Uterine smooth muscle cell (primary cell): Measurements from ENCODE around the gene ADAMTS9. TPM values are rescaled to one million over a fixed set of nuclear protein-coding genes. Genes with fewer than 3 reads are reported as not detected.

Source experiments
- total RNA-seq: library from RNA; depleted of rRNA; stranded (reverse); fragments of >200 nt; gene quantifications from 2 replicates; pipeline ENCODE4 v1.2.3, GENCODE V29; 2014

The ADAMTS9 gene, protein sequence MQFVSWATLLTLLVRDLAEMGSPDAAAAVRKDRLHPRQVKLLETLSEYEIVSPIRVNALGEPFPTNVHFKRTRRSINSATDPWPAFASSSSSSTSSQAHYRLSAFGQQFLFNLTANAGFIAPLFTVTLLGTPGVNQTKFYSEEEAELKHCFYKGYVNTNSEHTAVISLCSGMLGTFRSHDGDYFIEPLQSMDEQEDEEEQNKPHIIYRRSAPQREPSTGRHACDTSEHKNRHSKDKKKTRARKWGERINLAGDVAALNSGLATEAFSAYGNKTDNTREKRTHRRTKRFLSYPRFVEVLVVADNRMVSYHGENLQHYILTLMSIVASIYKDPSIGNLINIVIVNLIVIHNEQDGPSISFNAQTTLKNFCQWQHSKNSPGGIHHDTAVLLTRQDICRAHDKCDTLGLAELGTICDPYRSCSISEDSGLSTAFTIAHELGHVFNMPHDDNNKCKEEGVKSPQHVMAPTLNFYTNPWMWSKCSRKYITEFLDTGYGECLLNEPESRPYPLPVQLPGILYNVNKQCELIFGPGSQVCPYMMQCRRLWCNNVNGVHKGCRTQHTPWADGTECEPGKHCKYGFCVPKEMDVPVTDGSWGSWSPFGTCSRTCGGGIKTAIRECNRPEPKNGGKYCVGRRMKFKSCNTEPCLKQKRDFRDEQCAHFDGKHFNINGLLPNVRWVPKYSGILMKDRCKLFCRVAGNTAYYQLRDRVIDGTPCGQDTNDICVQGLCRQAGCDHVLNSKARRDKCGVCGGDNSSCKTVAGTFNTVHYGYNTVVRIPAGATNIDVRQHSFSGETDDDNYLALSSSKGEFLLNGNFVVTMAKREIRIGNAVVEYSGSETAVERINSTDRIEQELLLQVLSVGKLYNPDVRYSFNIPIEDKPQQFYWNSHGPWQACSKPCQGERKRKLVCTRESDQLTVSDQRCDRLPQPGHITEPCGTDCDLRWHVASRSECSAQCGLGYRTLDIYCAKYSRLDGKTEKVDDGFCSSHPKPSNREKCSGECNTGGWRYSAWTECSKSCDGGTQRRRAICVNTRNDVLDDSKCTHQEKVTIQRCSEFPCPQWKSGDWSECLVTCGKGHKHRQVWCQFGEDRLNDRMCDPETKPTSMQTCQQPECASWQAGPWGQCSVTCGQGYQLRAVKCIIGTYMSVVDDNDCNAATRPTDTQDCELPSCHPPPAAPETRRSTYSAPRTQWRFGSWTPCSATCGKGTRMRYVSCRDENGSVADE (N-terminal part only)
- total RNA-seq = 1.1 and 2.1 TPM in 2 replicates

GRCh38 chr3:64687781-64688604 lies at the start of gene ADAMTS9:
ADAMTS9 (minus strand) TSS chr3:64688000; CDS start chr3:64687657, 343 bp downstream.

